ENCODE measurements around the gene BDKRB2. TPM values are rescaled to one million over a fixed set of nuclear protein-coding genes. Genes with fewer than 3 reads are reported as not detected.
A peak's percentile ranks its signal among the peaks of the same experiment; 100 is the strongest.

Gene BDKRB2
- total RNA-seq, 1 experiment from 2014 or later: 0.15 TPM

DNA sequence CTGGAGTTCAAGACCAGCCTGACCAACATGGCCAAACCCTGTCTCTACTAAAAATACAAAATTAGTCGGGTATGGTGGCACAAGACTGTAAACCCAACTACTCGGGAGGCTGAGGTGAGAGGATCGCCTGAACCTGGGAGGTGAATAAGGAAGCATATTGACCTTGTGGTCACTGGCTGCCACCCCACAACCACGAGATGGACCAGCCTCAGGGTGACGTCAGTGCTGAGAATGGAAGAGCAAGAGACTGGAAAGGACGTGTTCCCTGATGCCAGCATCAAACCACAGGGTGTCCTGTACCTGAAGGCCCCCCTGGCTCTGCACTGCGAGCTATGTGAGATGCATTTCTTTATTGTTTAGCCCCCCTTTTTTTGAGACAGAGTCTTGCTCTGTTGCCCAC lies 45.9 kb upstream of the BDKRB2 start:
- Histone ChIP-seq H2BK5ac (ENCODE audit: insufficient read length, low read length) (no peak overlapping the region), H2BK12ac (ENCODE audit: insufficient read length, low read depth, low read length) (no peak overlapping the region), H3K4me2 (ENCODE audit: insufficient read depth, insufficient read length, low read length) (no peak overlapping the region), H3K79me2 (ENCODE audit: insufficient read depth, low read length) (no peaks in the 10 kb centered on the region), H3K27ac (ENCODE audit: insufficient read length, low read depth, low read length) (no peak overlapping the region), H3K9me3 (ENCODE audit: control insufficient read depth, low read depth, low read length) (no peaks in the 10 kb centered on the region), H3K79me1 (ENCODE audit: insufficient read depth, low read depth, low read length, poor library complexity, severe bottlenecking) (no peaks in the 10 kb centered on the region), H2BK20ac (ENCODE audit: low read depth, low read length, poor library complexity, severe bottlenecking) (no peak overlapping the region), H4K8ac (replicated peaks; ENCODE audit: insufficient read length, low read depth, low read length) (no peak overlapping the region), H3K14ac (ENCODE audit: insufficient read depth, low read length) (no peak overlapping the region), H3K23ac (ENCODE audit: insufficient read length, low read depth, low read length) (no peak overlapping the region), H2AK5ac (ENCODE audit: insufficient read length, low read length) (no peak overlapping the region), H4K91ac (ENCODE audit: insufficient read length, low read depth, low read length) (no peak overlapping the region), H3K4ac (ENCODE audit: low read depth, low read length) (no peak overlapping the region), H4K5ac (ENCODE audit: insufficient read length, low read depth, low read length) (no peak overlapping the region), H3K27me3 (ENCODE audit: insufficient read depth, low read length) (no peaks in the 10 kb centered on the region; the same call in 1 of the 2 replicates), H4K20me1 (ENCODE audit: control insufficient read depth, insufficient read depth, insufficient read length) (no peaks in the 10 kb centered on the region), H2BK15ac (ENCODE audit: low read depth, low read length) (no peak overlapping the region), H3T11ph (ENCODE audit: low read length) (no peak overlapping the region), H3K4me1 (ENCODE audit: insufficient read depth, low read length) (no peaks in the 10 kb centered on the region), H3K9ac (ENCODE audit: extremely low read depth, insufficient read length, low read length) (no peak overlapping the region), H2AFZ (ENCODE audit: low read length) (no peak overlapping the region), H2BK120ac (ENCODE audit: low read depth, low read length, poor library complexity, severe bottlenecking) (no peak overlapping the region), H3K56ac (ENCODE audit: insufficient read length, low read depth, low read length) (no peak overlapping the region), H3K23me2 (ENCODE audit: insufficient read length, low read depth, low read length, poor library complexity, severe bottlenecking) (no peaks in the 10 kb centered on the region), H3K18ac (ENCODE audit: insufficient read length, low read depth, low read length) (no peak overlapping the region)
- Mint-ChIP-seq H3K27ac (no peak overlapping the region), H3K36me3 (ENCODE audit: insufficient read depth in 1 of 3, low read depth in 3 of 3) (no peaks in the 10 kb centered on the region), H3K4me1 (no peaks in the 10 kb centered on the region), H3K27me3 (ENCODE audit: low read depth) (peaks cover 4% of the 10 kb centered on the region), H3K9me3 (no peaks in the 10 kb centered on the region), H3K4me3 (no peak overlapping the region)
- peak; percentile 4 for DNase-seq
- TF ChIP-seq CTCF (conservative IDR thresholded peaks at IDR 0.05): no peak
- WGBS (ENCODE audit: extremely low coverage, insufficient read length, low lambda C conversion rate): no CpG with 5 or more reads among the region's 7 CpGs
